Posterior vena cava (tissue), 2 donors: ENCODE measurements around the gene TUBB2A. TPM values are rescaled to one million over a fixed set of nuclear protein-coding genes. Genes with fewer than 3 reads are reported as not detected.

Source experiments
- total RNA-seq, 2 donors: library from RNA; stranded (reverse); fragmentation: NEBNext Ultra II Directional; extraction: Animal tissue kit (Norgen Biotek cat#: 25700); gene quantifications; one replicate each; pipeline ENCODE4 v1.2.1, GENCODE V29; 2021
- donor health status: DM: yes; HTN: yes; CAD: no.
- donor health status: DM: yes; HTN: yes; CAD: no.

Gene TUBB2A
- total RNA-seq, 2 donors from 2014 or later = 58.2 to 73.8 TPM

Other genes with a start within 250 kb of the TUBB2A start
- 10 to 100 TPM; 90.7 to 98.3 TPM for gene SERPINB6, start 186.0 kb downstream of the TUBB2A start, total RNA-seq
- 10 to 100 TPM; 27.7 to 42.4 TPM for gene NQO2, start 157.7 kb downstream of the TUBB2A start, total RNA-seq
- gene RIPK1, start 89.0 kb downstream of the TUBB2A start, total RNA-seq = 10 to 100 TPM; 19.9 to 20.3 TPM
- 10 to 100 TPM in 1 of 2 donors, 1 to 10 TPM in 1; 9.0 to 11.0 TPM for gene BPHL, start 38.8 kb downstream of the TUBB2A start, total RNA-seq
- gene TUBB2B, start 70.1 kb upstream of the TUBB2A start, total RNA-seq = 1 to 10 TPM; 3.0 to 5.7 TPM
- 10 to 100 TPM; 14.3 to 18.0 TPM for gene PSMG4, start 101.4 kb upstream of the TUBB2A start, total RNA-seq